ENCODE data around the gene MAGED1. TPM values are rescaled to one million over a fixed set of nuclear protein-coding genes. Genes with fewer than 3 reads are reported as not detected.
A peak's percentile ranks its signal among the peaks of the same experiment; 100 is the strongest.

The MAGED1 gene, protein sequence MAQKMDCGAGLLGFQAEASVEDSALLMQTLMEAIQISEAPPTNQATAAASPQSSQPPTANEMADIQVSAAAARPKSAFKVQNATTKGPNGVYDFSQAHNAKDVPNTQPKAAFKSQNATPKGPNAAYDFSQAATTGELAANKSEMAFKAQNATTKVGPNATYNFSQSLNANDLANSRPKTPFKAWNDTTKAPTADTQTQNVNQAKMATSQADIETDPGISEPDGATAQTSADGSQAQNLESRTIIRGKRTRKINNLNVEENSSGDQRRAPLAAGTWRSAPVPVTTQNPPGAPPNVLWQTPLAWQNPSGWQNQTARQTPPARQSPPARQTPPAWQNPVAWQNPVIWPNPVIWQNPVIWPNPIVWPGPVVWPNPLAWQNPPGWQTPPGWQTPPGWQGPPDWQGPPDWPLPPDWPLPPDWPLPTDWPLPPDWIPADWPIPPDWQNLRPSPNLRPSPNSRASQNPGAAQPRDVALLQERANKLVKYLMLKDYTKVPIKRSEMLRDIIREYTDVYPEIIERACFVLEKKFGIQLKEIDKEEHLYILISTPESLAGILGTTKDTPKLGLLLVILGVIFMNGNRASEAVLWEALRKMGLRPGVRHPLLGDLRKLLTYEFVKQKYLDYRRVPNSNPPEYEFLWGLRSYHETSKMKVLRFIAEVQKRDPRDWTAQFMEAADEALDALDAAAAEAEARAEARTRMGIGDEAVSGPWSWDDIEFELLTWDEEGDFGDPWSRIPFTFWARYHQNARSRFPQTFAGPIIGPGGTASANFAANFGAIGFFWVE
- total RNA-seq, result 68.3 TPM
- long read RNA-seq, transcript MAGED1-204 (13 exons, 2,701 nt), result major isoform, 22 of 96 reads
- long read RNA-seq, transcript MAGED1-201 (13 exons, 2,747 nt), result minor isoform, 13 of 96 reads
- long read RNA-seq, partial matches to known transcripts, result 59 of 96 reads
- long read RNA-seq, other reads (novel, unspliced or antisense), result 1 of 96 reads

GRCh38 chrX:51892921-51893745 is at the start of gene MAGED1:
TSS of gene MAGED1 (plus strand) at chrX:51893623. CDS start at chrX:51894305, 682 bp downstream.
- peak; percentile 91 for ATAC-seq
- intact Hi-C loops (cut with micrococcal nuclease), result no loop called here
- peak; percentile 88 for DNase-seq

GRCh38 chrX:51847463-51847862 is 46.0 kb upstream of the MAGED1 start:
- DNase-seq (no peak), ATAC-seq (no peak)
- intact Hi-C loops (cut with micrococcal nuclease), result no loop called here

DNA sequence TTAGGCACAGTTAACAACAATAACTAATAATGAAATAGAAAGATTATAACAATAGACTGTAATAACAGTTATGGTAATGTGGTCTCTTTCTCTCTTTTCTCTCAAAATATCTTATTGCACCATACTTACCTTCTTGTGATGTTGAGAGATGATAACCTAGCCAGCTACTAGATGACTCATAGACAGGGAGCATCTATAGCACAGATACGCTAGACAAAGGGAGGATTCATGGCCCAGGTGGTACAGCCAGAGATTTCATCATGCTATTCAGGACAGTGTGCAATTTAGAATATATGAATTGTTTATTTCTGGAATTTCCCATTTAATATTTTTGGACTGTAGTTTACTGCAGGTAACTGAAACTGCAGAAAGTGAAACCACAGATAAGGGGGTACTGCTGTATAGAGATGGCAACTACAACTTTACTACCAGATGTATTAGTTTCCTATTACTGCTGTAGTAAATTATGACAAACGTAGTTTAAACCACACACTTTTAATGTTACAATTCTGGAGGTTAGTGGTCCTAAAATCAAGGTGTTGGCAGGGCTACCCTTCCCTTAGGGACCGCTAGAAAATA is 41.8 kb upstream of the MAGED1 start:
- ATAC-seq (no peak), DNase-seq (no peak)
- intact Hi-C loops (cut with micrococcal nuclease), result no loop called here

- no peak for DNase-seq
- ATAC-seq, result no peak
- intact Hi-C loops (cut with micrococcal nuclease), result no loop called here
Measured at GRCh38 chrX:51852096-51852495, 41.3 kb upstream of the MAGED1 start.

DNA sequence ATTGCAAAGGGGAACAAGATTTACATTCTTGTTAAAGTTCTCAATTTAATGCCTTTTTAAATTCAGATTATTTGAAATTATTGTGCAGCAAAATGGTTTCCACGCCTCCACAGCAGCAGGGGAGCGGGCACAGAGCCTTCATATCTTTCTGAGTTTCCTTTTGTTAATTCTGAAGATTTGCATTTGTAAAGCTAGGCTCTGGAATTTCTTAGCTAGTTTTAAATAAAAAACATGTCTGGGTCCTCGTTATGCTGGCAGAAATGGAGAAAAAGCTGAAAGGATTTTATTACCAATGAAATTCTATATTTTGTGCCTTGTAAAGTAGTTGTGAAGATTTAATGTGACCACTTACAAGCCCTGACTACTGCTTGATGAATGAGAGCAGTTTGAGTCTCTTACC is 40.8 kb upstream of the MAGED1 start:
- ATAC-seq (no peak), DNase-seq (no peak)
- intact Hi-C loops (cut with micrococcal nuclease), result no loop called here

DNA sequence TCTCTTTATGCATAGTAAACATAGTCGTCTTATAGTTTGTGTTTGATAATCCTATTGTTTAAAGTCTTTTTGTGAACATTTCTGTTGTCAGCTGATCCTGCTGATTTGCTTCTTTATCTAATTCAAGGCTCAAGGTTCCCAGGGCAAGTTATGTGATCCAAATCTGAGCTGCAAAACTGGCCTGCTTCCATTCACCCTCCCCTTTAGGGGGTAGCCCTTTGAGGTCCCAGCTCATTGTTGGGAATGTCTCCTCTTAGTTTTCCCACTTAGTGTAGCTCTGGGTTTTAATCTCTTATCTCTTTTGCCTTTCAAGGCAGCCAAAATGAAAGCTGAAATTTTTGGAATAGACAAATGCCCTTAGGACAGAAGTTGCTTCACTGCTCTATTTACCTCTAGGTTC is 40.2 kb upstream of the MAGED1 start:
- no peak for DNase-seq
- ATAC-seq, result no peak
- intact Hi-C loops (cut with micrococcal nuclease), result no loop called here

GRCh38 chrX:51855698-51856097 is 37.7 kb upstream of the MAGED1 start:
- intact Hi-C loops (cut with micrococcal nuclease), result no loop called here
- no peak for ATAC-seq
- DNase-seq, result no peak

GRCh38 chrX:51857159-51857733 is 36.2 kb upstream of the MAGED1 start:
- intact Hi-C loops (cut with micrococcal nuclease), result no loop called here
- no peak for ATAC-seq
- no peak for DNase-seq

- intact Hi-C loops (cut with micrococcal nuclease), result no loop called here
- no peak for DNase-seq
- ATAC-seq, result peak; percentile 39
Measured at GRCh38 chrX:51860679-51861078, 32.7 kb upstream of the MAGED1 start.

DNA sequence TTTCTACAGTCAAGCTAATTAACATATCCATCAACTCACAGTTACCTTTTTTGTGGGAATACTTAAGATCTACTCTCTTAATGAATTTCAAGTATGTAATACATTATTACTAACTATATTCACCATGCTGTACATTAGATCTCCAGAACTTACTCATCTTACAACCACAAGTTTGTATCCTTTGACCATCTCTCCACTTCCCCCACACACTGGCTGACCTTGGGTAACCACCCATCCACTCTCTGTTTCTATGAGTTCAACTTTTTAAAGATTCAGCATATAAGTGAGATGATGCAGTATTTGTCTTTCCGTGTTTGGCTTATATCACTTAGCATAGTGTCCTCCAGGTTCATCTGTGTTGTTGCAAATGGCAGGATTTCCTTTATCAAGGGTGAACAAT is 30.5 kb upstream of the MAGED1 start:
- DNase-seq, result no peak
- no peak for ATAC-seq
- intact Hi-C loops (cut with micrococcal nuclease), result no loop called here

DNA sequence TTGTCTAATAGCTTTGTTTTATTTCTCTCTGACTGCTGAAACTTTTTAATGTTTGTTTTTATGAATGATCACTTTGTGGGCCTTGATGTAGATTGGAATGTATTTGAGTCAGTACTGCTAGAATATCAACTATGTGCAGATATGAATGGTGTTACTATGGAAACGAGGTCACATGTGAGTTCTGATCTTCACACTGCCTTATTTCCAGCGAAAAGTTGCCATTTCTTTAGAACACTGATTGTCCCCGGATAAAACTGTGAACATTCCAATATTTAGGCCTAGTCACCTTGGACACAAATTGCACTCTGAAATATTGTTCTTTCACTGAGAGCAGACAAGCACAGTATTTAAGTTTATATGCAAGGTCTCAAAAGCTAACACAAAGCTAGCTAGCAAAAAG is 27.2 kb upstream of the MAGED1 start:
- intact Hi-C loops (cut with micrococcal nuclease), result no loop called here
- DNase-seq (no peak), ATAC-seq (no peak)

GRCh38 chrX:51867626-51868025 is 25.8 kb upstream of the MAGED1 start:
- no peak for ATAC-seq
- intact Hi-C loops (cut with micrococcal nuclease), result no loop called here
- no peak for DNase-seq

DNA sequence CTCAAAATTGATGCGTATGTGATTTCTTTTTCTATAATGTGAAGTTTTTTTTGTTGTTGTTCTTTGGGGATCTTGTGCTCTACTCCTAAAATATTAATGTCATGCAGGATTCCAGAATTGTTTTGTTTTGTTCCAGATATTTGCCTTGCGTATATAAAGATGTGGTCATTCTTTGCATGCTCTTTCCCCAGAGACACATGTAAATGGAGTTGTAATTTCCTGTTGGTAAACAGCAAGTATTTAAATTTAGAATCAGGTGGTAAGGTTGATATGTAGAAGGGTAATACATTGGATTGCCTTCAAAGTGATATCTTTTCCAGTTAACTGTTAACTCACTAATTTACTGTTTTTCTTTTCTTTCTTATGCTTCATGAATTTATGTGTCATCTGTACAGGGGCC is 23.1 kb upstream of the MAGED1 start:
- ATAC-seq, result no peak
- no peak for DNase-seq
- intact Hi-C loops (cut with micrococcal nuclease), result no loop called here

GRCh38 chrX:51874123-51874522 is 19.3 kb upstream of the MAGED1 start:
- DNase-seq, result no peak
- ATAC-seq, result no peak
- intact Hi-C loops (cut with micrococcal nuclease), result no loop called here

DNA sequence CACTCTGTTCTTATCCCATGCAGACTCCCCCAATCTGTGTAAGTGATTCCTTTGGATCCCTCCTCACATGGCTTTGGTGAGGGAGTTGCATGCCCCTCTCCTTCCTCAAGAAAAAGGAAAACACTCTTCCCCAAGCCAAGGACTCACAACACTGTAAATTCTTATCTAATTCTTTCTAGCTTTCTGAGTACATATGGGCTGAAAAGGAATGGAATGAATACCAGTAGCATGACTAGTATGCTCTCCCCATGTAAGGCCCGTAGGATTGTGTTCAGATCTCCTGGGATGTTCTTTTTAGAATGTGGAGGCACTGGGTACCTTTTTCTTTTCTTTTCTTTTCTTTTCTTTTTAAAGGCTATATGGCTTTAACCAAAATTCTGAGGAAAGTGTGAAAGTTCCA is 17.0 kb upstream of the MAGED1 start:
- intact Hi-C loops (cut with micrococcal nuclease), result no loop called here
- DNase-seq (no peak), ATAC-seq (no peak)

DNA sequence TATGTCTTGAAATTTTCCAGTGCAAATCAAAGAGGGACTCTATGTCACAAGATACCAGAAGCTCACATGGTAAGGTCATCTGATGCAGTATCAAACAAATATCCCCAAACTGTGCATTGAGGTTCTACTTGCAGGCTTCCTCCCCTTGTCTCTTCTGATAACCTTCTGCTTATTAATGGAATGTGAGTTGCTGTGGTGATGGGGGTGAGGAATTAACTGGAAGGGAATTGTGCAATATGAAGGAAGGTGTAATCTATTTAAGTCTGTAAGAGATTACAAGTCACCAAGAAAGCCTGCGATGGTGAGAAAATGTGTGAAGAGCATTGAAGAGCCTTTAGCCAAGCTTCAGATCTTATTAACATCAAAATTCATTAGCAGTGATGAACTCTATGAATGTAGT is 15.4 kb upstream of the MAGED1 start:
- intact Hi-C loops (cut with micrococcal nuclease), result no loop called here
- DNase-seq (no peak), ATAC-seq (no peak)

GRCh38 chrX:51889851-51890250 is 3.6 kb upstream of the MAGED1 start:
- ATAC-seq, result no peak
- intact Hi-C loops (cut with micrococcal nuclease), result no loop called here

GRCh38 chrX:51891245-51891644 is 2.2 kb upstream of the MAGED1 start:
- intact Hi-C loops (cut with micrococcal nuclease), result no loop called here
- no peak for ATAC-seq

More at GRCh38 chrX:51889851-51890250, 3.6 kb upstream of the MAGED1 start:
- no peak for DNase-seq

More at GRCh38 chrX:51891245-51891644, 2.2 kb upstream of the MAGED1 start:
- DNase-seq, result no peak
